HEK293 (cell line): ENCODE data around the gene SETD2.

Experiments
- CTCF ChIA-PET: fragments of 350-600 bp; formaldehyde crosslinking; extraction: SDS; loops from one replicate; lab custom pipeline; 2021; ENCODE audit warnings: antibody characterized with exemption; lab: Yijun Ruan, JAX
- POLR2A ChIA-PET: fragments of 300-600 bp; formaldehyde crosslinking; extraction: SDS; loops from one replicate; lab custom pipeline; 2020; ENCODE audit warnings: antibody characterized with exemption, inconsistent platforms; lab: Yijun Ruan, JAX
- H3K27ac ChIP-seq: fragments of 200-500 bp; sonication (Bioruptor generic); 2 replicates; pipeline ENCODE4 v1.5.1; 2014; ENCODE audit warnings: low read depth, low read length, control low read depth, inconsistent platforms; ENCODE audit errors: extremely low read depth
- H3K36me3 ChIP-seq, 2 experiments: fragments of 200-500 bp in 1 of 2; sonication (Bioruptor generic) in 1 of 2; 1 replicate in 1 of 2; 2 replicates in 1 of 2; pipeline ENCODE4 v1.5.1; 2014 to 2017; ENCODE audit warnings: inconsistent platforms in 2 of 2, low read length in 2 of 2; ENCODE audit not compliant: control insufficient read depth in 2 of 2, insufficient read depth in 1 of 2
- H3K4me1 ChIP-seq: fragments of 200-500 bp; sonication (Bioruptor generic); 2 replicates; pipeline ENCODE4 v1.5.1; 2014; ENCODE audit warnings: mild to moderate bottlenecking, low read length, inconsistent platforms; ENCODE audit not compliant: control insufficient read depth, insufficient read depth
- H3K4me3 ChIP-seq: 2 replicates; pipeline ENCODE4 v1.5.1; 2011; ENCODE audit warnings: low read depth, mild to moderate bottlenecking, control low read depth, low read length, moderate library complexity
- H3K9me3 ChIP-seq: fragments of 200-500 bp; sonication (Bioruptor generic); 2 replicates; pipeline ENCODE4 v1.5.1; 2014; ENCODE audit warnings: low read depth, low read length, inconsistent platforms; ENCODE audit not compliant: control insufficient read depth, insufficient read depth
- ATF2 ChIP-seq: fragments of 450-650 bp; formaldehyde crosslinking; IDR thresholded peaks from 2 replicates; pipeline ENCODE4 v1.5.1; 2016; ENCODE audit warnings: missing biosample characterization, missing genetic modification characterization, low read depth
- EGR2 ChIP-seq: fragments of 450-650 bp; formaldehyde crosslinking; IDR thresholded peaks from 2 replicates; pipeline ENCODE4 v1.5.1; 2016; ENCODE audit warnings: low read depth, missing biosample characterization, missing genetic modification characterization
- GFI1B ChIP-seq: fragments of 450-650 bp; formaldehyde crosslinking; IDR thresholded peaks from 2 replicates; pipeline ENCODE4 v1.5.1; 2016; ENCODE audit warnings: missing biosample characterization, missing genetic modification characterization
- HOXA7 ChIP-seq: sonication (generic); formaldehyde crosslinking; IDR thresholded peaks from 2 replicates; pipeline ENCODE4 v1.8.1; 2022; ENCODE audit warnings: missing genetic modification reagents, borderline replicate concordance
- IKZF3 ChIP-seq: fragments of 450-650 bp; IDR thresholded peaks from 2 replicates; pipeline ENCODE4 v1.5.0; 2018; ENCODE audit warnings: missing biosample characterization, mild to moderate bottlenecking, missing genetic modification characterization, moderate library complexity
- KLF9 ChIP-seq: fragments of 450-650 bp; formaldehyde crosslinking; IDR thresholded peaks from 2 replicates; pipeline ENCODE4 v1.5.1; 2016; ENCODE audit warnings: missing biosample characterization, missing genetic modification characterization, low read depth
- OSR2 ChIP-seq: fragments of 450-650 bp; formaldehyde crosslinking; IDR thresholded peaks from 2 replicates; pipeline ENCODE4 v1.5.1; 2016; ENCODE audit warnings: missing biosample characterization, missing genetic modification characterization
- OVOL3 ChIP-seq: fragments of 450-650 bp; formaldehyde crosslinking; IDR thresholded peaks from 2 replicates; pipeline ENCODE4 v1.5.1; 2016; ENCODE audit warnings: missing biosample characterization, missing genetic modification characterization
- PRDM4 ChIP-seq: fragments of 450-650 bp; formaldehyde crosslinking; IDR thresholded peaks from 2 replicates; pipeline ENCODE4 v1.5.1; 2017; ENCODE audit warnings: missing biosample characterization, missing genetic modification characterization
- REPIN1 ChIP-seq: fragments of 450-650 bp; formaldehyde crosslinking; IDR thresholded peaks from 2 replicates; pipeline ENCODE4 v1.5.1; 2017; ENCODE audit warnings: missing biosample characterization, missing genetic modification characterization, low read depth
- SP2 ChIP-seq: fragments of 450-650 bp; formaldehyde crosslinking; IDR thresholded peaks from 2 replicates; pipeline ENCODE4 v1.5.1; 2016; ENCODE audit warnings: missing biosample characterization, missing genetic modification characterization
- SP3 ChIP-seq: fragments of 450-650 bp; formaldehyde crosslinking; IDR thresholded peaks from 2 replicates; pipeline ENCODE4 v1.5.1; 2016; ENCODE audit warnings: missing biosample characterization, missing genetic modification characterization
- YY2 ChIP-seq: fragments of 450-650 bp; formaldehyde crosslinking; IDR thresholded peaks from 2 replicates; pipeline ENCODE4 v1.5.1; 2016; ENCODE audit warnings: missing biosample characterization, missing genetic modification characterization
- ZBTB20 ChIP-seq: fragments of 450-650 bp; formaldehyde crosslinking; IDR thresholded peaks from 2 replicates; pipeline ENCODE4 v1.5.1; 2016; ENCODE audit warnings: missing biosample characterization, missing genetic modification characterization
- ZBTB48 ChIP-seq: fragments of 450-650 bp; formaldehyde crosslinking; IDR thresholded peaks from 2 replicates; pipeline ENCODE4 v1.5.1; 2016; ENCODE audit warnings: missing biosample characterization, missing genetic modification characterization
- ZNF10 ChIP-seq: fragments of 450-650 bp; formaldehyde crosslinking; IDR thresholded peaks from 2 replicates; pipeline ENCODE4 v1.5.1; 2017; ENCODE audit warnings: missing biosample characterization, missing genetic modification characterization
- ZNF157 ChIP-seq: fragments of 450-650 bp; formaldehyde crosslinking; IDR thresholded peaks from 2 replicates; pipeline ENCODE4 v1.5.1; 2016; ENCODE audit warnings: missing biosample characterization, missing genetic modification characterization
- ZNF175 ChIP-seq: fragments of 450-650 bp; formaldehyde crosslinking; IDR thresholded peaks from 2 replicates; pipeline ENCODE4 v1.5.1; 2016; ENCODE audit warnings: missing biosample characterization, missing genetic modification characterization
- ZNF280C ChIP-seq: fragments of 450-650 bp; formaldehyde crosslinking; IDR thresholded peaks from 2 replicates; pipeline ENCODE4 v1.5.1; 2016; ENCODE audit warnings: missing biosample characterization, missing genetic modification characterization
- ZNF292 ChIP-seq: fragments of 450-650 bp; formaldehyde crosslinking; IDR thresholded peaks from 2 replicates; pipeline ENCODE4 v1.5.1; 2016; ENCODE audit warnings: low read depth, missing biosample characterization, missing genetic modification characterization, borderline replicate concordance
- ZNF658 ChIP-seq: fragments of 450-650 bp; formaldehyde crosslinking; IDR thresholded peaks from 2 replicates; pipeline ENCODE4; 2016; ENCODE audit warnings: missing biosample characterization, missing genetic modification characterization
- ZNF707 ChIP-seq: fragments of 450-650 bp; formaldehyde crosslinking; IDR thresholded peaks from 2 replicates; pipeline ENCODE4 v1.5.1; 2016; ENCODE audit warnings: missing biosample characterization, missing genetic modification characterization
- ZNF777 ChIP-seq: fragments of 450-650 bp; formaldehyde crosslinking; IDR thresholded peaks from 2 replicates; pipeline ENCODE4 v1.5.1; 2017; ENCODE audit warnings: missing biosample characterization, missing genetic modification characterization, borderline replicate concordance
- TF ChIP-seq, protein P1 (sequence below): fragments of 450-650 bp; formaldehyde crosslinking; IDR thresholded peaks from 2 replicates; pipeline ENCODE4 v1.5.1; 2016; ENCODE audit warnings: missing biosample characterization, missing genetic modification characterization

The SETD2 gene

GRCh38 chr3:46987319-46987742, 176.6 kb downstream of the SETD2 start:
- Histone ChIP-seq H3K36me3 (peaks cover 0 to 24% of the 10 kb centered on the region in 2 experiments; a peak in 1 of 3 replicates), H3K27ac (no peak overlapping the region), H3K4me1 (no peaks in the 10 kb centered on the region), H3K9me3 (no peaks in the 10 kb centered on the region)
- TF ChIP-seq SP2 (tag by site-specific recombination) = no peak
- no peak for TF ChIP-seq OSR2
- no peak for TF ChIP-seq ZNF280C (tag by site-specific recombination)
- no peak for TF ChIP-seq ZNF157 (tag by site-specific recombination)
- TF ChIP-seq ZNF10 (tag by site-specific recombination) = no peak
- no peak for TF ChIP-seq ZNF292 (tag by site-specific recombination)
- no peak for TF ChIP-seq ZNF658
- TF ChIP-seq, all 188 proteins: peak for 0
- ChIA-PET CTCF (interaction anchor here (0.6 to 1.2 kb wide), 2 partner anchors 12 to 92 kb away, joined by 3 to 5 read pairs; no protein-coding TSS in a partner anchor), POLR2A (no interaction called here)
- H3K4me3 ChIP-seq = no peak overlapping the region

- Histone ChIP-seq H3K36me3 (peaks cover 0 to 24% of the 10 kb centered on the region in 2 experiments; a peak in 1 of 3 replicates), H3K4me3 (no peak overlapping the region), H3K27ac (no peak overlapping the region)
- TF ChIP-seq SP3 (tag by site-specific recombination) (no peak), IKZF3 (tag by site-specific recombination) (no peak), YY2 (no peak), ZNF707 (tag by site-specific recombination) (no peak), ZNF777 (no peak), PRDM4 (tag by site-specific recombination) (no peak), ZNF10 (tag by site-specific recombination) (no peak), GFI1B (tag by site-specific recombination) (no peak), ATF2 (no peak), EGR2 (tag by site-specific recombination) (no peak), ZBTB48 (tag by site-specific recombination) (no peak), REPIN1 (tag by site-specific recombination) (no peak), KLF9 (tag by site-specific recombination) (no peak), ZNF280C (tag by site-specific recombination) (no peak), ZBTB20 (tag by site-specific recombination) (no peak), OVOL3 (tag by site-specific recombination) (no peak), HOXA7 (no peak), ZNF175 (tag by site-specific recombination) (no peak)
- TF ChIP-seq, protein P1, sequence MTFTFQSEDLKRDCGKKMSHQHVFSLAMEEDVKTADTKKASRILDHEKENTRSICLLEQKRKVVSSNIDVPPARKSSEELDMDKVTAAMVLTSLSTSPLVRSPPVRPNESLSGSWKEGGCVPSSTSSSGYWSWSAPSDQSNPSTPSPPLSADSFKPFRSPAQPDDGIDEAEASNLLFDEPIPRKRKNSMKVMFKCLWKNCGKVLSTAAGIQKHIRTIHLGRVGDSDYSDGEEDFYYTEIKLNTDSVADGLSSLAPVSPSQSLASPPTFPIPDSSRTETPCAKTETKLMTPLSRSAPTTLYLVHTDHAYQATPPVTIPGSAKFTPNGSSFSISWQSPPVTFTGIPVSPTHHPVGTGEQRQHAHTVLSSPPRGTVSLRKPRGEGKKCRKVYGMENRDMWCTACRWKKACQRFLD (tag by site-specific recombination) = no peak
- TF ChIP-seq, all 188 proteins: peak for 0
- ChIA-PET POLR2A (interaction anchor here (0.7 kb wide), 1 partner anchor 11 kb away, joined by 3 read pairs; no protein-coding TSS in a partner anchor), CTCF (interaction anchor here (1.2 kb wide), 1 partner anchor 12 kb away, joined by 5 read pairs; no protein-coding TSS in a partner anchor)
- Histone ChIP-seq H3K9me3 (no peaks in the 10 kb centered on the region), H3K4me1 (no peaks in the 10 kb centered on the region)
These were observed 177.1 kb downstream of the SETD2 start for GRCh38 chr3:46986782-46987310.
